ENCODE measurements around the gene UBA5.

Gene UBA5

GRCh38 chr3:132710311-132710710 lies 50.2 kb downstream of the UBA5 start:
- DNase-seq (ENCODE audit: insufficient read length, low spot score) (no peak), FAIRE-seq (no peak)

- DNase-seq (ENCODE audit: insufficient read length, low spot score) (no peak), FAIRE-seq (no peak)
These were observed 54.0 kb downstream of the UBA5 start for GRCh38 chr3:132713977-132714727.

- FAIRE-seq (no peak), DNase-seq (ENCODE audit: insufficient read length, low spot score) (no peak)
These were observed 56.2 kb downstream of the UBA5 start for GRCh38 chr3:132716372-132716771.

GRCh38 chr3:132720228-132720627 lies 60.1 kb downstream of the UBA5 start:
- no peak for DNase-seq (ENCODE audit: insufficient read length, low spot score)
- FAIRE-seq, result no peak

- DNase-seq (ENCODE audit: insufficient read length, low spot score), result peak; percentile 6
- FAIRE-seq, result no peak
These were observed 61.5 kb downstream of the UBA5 start for GRCh38 chr3:132721479-132722164.

- peak; percentile 73 for DNase-seq (ENCODE audit: insufficient read length, low spot score)
- peak; percentile 93 for FAIRE-seq
These were observed 62.3 kb downstream of the UBA5 start, which contains the start of gene NPHP3 for GRCh38 chr3:132722165-132723023. NPHP3 (minus strand) TSS chr3:132722409; CDS start chr3:132722355, 54 bp downstream.

- no peak for DNase-seq (ENCODE audit: insufficient read length, low spot score)
- peak; percentile 31 for FAIRE-seq
These were observed 63.2 kb downstream of the UBA5 start for GRCh38 chr3:132723024-132723950.

GRCh38 chr3:132726341-132726823 lies 66.3 kb downstream of the UBA5 start:
- no peak for DNase-seq (ENCODE audit: insufficient read length, low spot score)
- peak; percentile 81 for FAIRE-seq

Data from GM19239 (cell line).